B cell (primary cell): ENCODE data around the gene SPEM3.

Experiments
- EZH2 ChIP-seq: IDR thresholded peaks from 2 replicates; pipeline ENCODE4 v1.6.1; 2012; ENCODE audit warnings: borderline replicate concordance, low read depth, mild to moderate bottlenecking, moderate library complexity, low read length; ENCODE audit not compliant: insufficient read depth, poor library complexity, severe bottlenecking
- TF ChIP-seq, protein P1 (sequence below): fragments of 200-600 bp; IDR thresholded peaks from one replicate; pipeline ENCODE4 v1.8.0; 2022; ENCODE audit warnings: antibody characterized with exemption, mild to moderate bottlenecking

DNA sequence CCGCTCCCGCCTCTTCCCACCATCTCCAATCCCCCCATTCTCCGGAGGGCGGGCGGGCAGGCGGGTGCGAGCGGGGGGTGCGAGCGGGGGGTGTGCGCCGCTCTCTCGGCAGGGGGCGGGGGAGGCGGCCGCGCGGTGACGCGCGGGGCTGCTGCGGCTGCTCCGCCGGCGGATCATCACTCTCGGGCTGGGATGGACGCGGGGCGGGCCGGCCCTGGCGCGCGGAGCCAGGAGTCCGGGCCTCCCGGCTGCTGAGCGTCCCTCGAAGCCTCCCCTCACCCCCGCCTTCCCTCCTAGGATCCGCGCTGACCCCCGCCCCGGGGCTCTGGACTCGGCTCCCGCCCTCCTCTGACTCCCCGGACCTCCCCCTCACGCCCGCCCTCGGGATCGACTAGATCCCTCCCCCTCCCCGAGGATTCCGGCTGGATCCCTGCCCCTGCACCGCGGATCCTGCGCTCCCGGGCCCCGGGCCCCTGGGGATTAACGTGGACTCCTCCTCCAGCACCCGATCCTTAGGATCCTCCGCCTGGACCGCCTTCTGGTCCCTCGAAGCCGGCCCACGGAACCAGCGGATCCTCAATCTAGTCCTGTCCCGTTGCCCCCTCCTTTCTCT is 23.8 kb upstream of the SPEM3 start:
- TF ChIP-seq, protein P1, sequence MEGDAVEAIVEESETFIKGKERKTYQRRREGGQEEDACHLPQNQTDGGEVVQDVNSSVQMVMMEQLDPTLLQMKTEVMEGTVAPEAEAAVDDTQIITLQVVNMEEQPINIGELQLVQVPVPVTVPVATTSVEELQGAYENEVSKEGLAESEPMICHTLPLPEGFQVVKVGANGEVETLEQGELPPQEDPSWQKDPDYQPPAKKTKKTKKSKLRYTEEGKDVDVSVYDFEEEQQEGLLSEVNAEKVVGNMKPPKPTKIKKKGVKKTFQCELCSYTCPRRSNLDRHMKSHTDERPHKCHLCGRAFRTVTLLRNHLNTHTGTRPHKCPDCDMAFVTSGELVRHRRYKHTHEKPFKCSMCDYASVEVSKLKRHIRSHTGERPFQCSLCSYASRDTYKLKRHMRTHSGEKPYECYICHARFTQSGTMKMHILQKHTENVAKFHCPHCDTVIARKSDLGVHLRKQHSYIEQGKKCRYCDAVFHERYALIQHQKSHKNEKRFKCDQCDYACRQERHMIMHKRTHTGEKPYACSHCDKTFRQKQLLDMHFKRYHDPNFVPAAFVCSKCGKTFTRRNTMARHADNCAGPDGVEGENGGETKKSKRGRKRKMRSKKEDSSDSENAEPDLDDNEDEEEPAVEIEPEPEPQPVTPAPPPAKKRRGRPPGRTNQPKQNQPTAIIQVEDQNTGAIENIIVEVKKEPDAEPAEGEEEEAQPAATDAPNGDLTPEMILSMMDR, result no peak
- no peak for TF ChIP-seq EZH2
